Measurements from ENCODE around the gene CFAP92.
A peak's percentile ranks its signal among the peaks of the same experiment; 100 is the strongest.
"Not testable (repeated sequence)": the region's sequence is repeated elsewhere in the genome, so short reads cannot be mapped to it uniquely, and the experiment has no call there.

Gene CFAP92

GRCh38 chr3:128884992-128885391 lies 108.9 kb downstream of the CFAP92 start:
- no peak for DNase-seq

- no peak for DNase-seq
Measured at GRCh38 chr3:128882719-128883118, 111.2 kb downstream of the CFAP92 start.

- no peak for DNase-seq
Measured at GRCh38 chr3:128881576-128881975, 112.3 kb downstream of the CFAP92 start.

GRCh38 chr3:128880455-128880854 lies 113.4 kb downstream of the CFAP92 start:
- not testable (repeated sequence) for DNase-seq

- DNase-seq = no peak
Measured at GRCh38 chr3:128879991-128880390, 113.9 kb downstream of the CFAP92 start.

- DNase-seq = peak; percentile 95
Measured at GRCh38 chr3:128879125-128879969, 114.5 kb downstream of the CFAP92 start, which contains the start of gene ACAD9. TSS of gene ACAD9 (plus strand) at chr3:128879620. CDS start at chr3:128879692, 72 bp downstream.

- peak; percentile 59 for DNase-seq
Measured at GRCh38 chr3:128878556-128879124, 115.2 kb downstream of the CFAP92 start.

- no peak for DNase-seq
Measured at GRCh38 chr3:128878011-128878457, 115.8 kb downstream of the CFAP92 start.

- no peak for DNase-seq
Measured at GRCh38 chr3:128875556-128876120, 118.2 kb downstream of the CFAP92 start.

- no peak for DNase-seq
Measured at GRCh38 chr3:128874481-128875180, 119.2 kb downstream of the CFAP92 start.

GRCh38 chr3:128873244-128874022 lies 120.4 kb downstream of the CFAP92 start:
- no peak for DNase-seq

- no peak for DNase-seq
Measured at GRCh38 chr3:128872744-128873143, 121.1 kb downstream of the CFAP92 start.

GRCh38 chr3:128872282-128872681 lies 121.6 kb downstream of the CFAP92 start:
- no peak for DNase-seq

- no peak for DNase-seq
Measured at GRCh38 chr3:128870347-128870746, 123.5 kb downstream of the CFAP92 start.

GRCh38 chr3:128867200-128868125 lies 126.4 kb downstream of the CFAP92 start:
- DNase-seq = no peak

GRCh38 chr3:128864849-128865804 lies 128.7 kb downstream of the CFAP92 start:
- DNase-seq = not testable (repeated sequence)

GRCh38 chr3:128864351-128864811 lies 129.5 kb downstream of the CFAP92 start:
- DNase-seq = no peak

GRCh38 chr3:128863560-128863959 lies 130.3 kb downstream of the CFAP92 start:
- no peak for DNase-seq

- no peak for DNase-seq
Measured at GRCh38 chr3:128861491-128861890, 132.4 kb downstream of the CFAP92 start.

Data from DMS79 treated with DMSO at 0.1 percent for 48 hours (cell line).